ENCODE data around the gene CIROP. TPM values are rescaled to one million over a fixed set of nuclear protein-coding genes. Genes with fewer than 3 reads are reported as not detected.

CIROP gene
- total RNA-seq, 4 donors from 2014 or later: 0.38 TPM; not detected in 3

DNA sequence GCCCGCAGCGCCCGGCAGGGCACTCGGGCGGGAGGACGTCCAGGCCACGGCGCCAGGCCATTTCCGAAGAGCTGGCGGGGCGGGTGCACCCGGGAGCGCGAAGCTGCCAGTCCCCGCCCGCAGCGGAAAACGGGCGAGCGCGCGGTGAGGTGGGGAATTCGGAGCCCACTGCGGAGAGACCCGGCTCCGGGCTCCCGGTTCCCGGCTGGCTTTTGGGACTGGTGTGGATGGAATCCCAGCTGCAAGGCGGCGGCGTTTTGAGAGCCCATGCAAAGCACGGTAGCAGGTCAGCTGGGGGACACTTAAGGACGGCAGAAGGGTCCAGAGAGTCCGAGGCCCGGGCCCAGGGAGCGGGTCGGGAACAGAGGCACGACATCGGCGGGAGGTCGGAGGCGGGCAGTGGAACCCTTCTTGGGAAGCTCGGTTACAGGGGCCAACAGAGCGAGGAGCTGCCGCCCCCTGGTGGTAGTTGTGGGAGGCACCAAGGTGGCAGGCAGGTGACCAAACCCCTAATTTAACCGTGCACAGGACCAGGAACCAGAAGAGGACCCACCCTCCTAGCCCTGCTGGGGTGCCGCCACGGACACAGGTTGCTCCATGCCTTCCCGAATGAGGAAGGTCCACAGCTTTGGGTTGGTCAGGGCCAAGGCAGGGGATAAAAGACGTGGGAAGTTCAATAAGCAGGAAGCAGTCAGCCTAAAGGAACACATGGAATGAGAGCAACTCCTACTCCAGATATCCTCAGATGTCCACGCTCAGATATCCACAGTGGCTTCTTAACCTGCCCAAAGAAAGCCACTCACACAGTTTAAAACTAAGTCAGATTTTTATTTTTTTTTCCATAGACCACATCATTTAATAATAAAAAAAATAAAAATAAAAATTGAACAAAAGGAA lies 46.8 kb downstream of the CIROP start:
- TF ChIP-seq, protein P1, sequence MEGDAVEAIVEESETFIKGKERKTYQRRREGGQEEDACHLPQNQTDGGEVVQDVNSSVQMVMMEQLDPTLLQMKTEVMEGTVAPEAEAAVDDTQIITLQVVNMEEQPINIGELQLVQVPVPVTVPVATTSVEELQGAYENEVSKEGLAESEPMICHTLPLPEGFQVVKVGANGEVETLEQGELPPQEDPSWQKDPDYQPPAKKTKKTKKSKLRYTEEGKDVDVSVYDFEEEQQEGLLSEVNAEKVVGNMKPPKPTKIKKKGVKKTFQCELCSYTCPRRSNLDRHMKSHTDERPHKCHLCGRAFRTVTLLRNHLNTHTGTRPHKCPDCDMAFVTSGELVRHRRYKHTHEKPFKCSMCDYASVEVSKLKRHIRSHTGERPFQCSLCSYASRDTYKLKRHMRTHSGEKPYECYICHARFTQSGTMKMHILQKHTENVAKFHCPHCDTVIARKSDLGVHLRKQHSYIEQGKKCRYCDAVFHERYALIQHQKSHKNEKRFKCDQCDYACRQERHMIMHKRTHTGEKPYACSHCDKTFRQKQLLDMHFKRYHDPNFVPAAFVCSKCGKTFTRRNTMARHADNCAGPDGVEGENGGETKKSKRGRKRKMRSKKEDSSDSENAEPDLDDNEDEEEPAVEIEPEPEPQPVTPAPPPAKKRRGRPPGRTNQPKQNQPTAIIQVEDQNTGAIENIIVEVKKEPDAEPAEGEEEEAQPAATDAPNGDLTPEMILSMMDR (IDR thresholded peaks at IDR 0.05): peak; percentile 90 to 97 (median 95)
- no peak for TF ChIP-seq POLR2A (IDR thresholded peaks at IDR 0.05)
- 3% methylated on average over 6 to 15 of the region's 51 CpGs for WGBS, 2 donors
- intact Hi-C loops (cut with DNase I): loop anchor here (5.0 kb wide), 1 partner anchor 71 kb away; no protein-coding TSS in a partner anchor
- Histone ChIP-seq H3K4me1 (peaks cover 18 to 41% (median 23%) of the 10 kb centered on the region in 3 donors), H3K4me3 (peak overlapping the region; percentile 66 to 86 (median 73)), H3K27ac (peak overlapping the region; percentile 78 to 87 (median 85)), H3K9me3 (no peaks in the 10 kb centered on the region), H3K27me3 (no peaks in the 10 kb centered on the region), H3K36me3 (peaks cover 25 to 49% (median 38%) of the 10 kb centered on the region in 3 donors)
- no peak for DNase-seq

DNA sequence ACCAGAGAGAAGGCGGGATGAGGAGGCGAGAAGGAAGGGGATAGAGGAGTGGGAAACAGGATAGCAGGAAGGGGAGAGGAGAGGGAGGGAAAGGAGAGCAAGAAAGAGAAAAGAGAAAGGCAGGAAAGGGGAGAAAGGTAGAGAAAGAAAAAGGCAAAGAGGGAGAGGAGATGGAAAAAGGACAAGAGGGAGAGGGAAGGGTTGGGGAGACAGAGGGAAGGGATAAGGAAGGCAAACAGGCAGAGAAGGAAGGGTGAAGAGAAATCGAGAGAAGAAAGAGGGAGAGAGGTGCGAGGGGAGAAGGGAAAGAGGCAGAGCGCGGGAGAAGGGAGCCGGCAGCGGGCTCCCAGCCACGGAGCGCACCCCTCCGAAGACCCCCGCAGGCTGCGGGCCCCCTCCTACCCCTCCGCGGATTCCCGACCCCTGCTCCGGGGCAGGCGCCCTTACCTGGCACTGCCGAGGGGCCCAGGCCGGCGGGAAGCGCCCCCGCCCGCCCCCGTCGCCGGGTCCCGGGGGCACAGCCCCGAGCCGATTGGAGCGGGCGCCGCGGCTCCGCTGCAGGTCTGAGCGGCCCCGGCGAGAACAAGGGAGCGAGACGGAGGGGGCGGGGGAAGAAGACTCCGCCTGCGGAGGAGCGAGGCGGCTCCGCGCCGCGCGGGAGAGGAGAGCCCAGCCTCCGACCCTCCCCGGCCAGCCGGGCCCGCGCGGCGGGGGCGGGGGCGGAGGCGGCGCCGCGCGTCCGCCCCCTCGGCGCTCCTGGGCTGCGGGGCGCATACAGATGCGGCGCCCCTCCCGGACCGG lies 47.6 kb downstream of the CIROP start, which contains the start of gene CDH24:
TSS of gene CDH24 (minus strand) at position 565 of the 801 bp plus-strand sequence. CDS start 1,787 bp downstream, outside the sequence.
- Histone ChIP-seq H3K27ac (peak within 1 kb of the TSS; percentile 78 to 87 (median 85)), H3K4me1 (peaks cover 15 to 33% (median 18%) of the 10 kb centered on the region in 3 donors), H3K9me3 (no peaks in the 10 kb centered on the region), H3K4me3 (peak within 1 kb of the TSS; percentile 66 to 86 (median 73)), H3K36me3 (peaks cover 16 to 40% (median 31%) of the 10 kb centered on the region in 3 donors), H3K27me3 (no peaks in the 10 kb centered on the region)
- DNase-seq: no peak
- TF ChIP-seq, protein P1 (IDR thresholded peaks at IDR 0.05): no peak
- TF ChIP-seq POLR2A (IDR thresholded peaks at IDR 0.05): peak in 1 of 4 donors; percentile 56
- intact Hi-C loops (cut with DNase I): loop anchor here (5.0 kb wide), 1 partner anchor 70 kb away; no protein-coding TSS in a partner anchor
- whole genome bisulfite sequencing, 2 donors: 3 to 6% methylated on average over 17 to 21 of the region's 73 CpGs

DNA sequence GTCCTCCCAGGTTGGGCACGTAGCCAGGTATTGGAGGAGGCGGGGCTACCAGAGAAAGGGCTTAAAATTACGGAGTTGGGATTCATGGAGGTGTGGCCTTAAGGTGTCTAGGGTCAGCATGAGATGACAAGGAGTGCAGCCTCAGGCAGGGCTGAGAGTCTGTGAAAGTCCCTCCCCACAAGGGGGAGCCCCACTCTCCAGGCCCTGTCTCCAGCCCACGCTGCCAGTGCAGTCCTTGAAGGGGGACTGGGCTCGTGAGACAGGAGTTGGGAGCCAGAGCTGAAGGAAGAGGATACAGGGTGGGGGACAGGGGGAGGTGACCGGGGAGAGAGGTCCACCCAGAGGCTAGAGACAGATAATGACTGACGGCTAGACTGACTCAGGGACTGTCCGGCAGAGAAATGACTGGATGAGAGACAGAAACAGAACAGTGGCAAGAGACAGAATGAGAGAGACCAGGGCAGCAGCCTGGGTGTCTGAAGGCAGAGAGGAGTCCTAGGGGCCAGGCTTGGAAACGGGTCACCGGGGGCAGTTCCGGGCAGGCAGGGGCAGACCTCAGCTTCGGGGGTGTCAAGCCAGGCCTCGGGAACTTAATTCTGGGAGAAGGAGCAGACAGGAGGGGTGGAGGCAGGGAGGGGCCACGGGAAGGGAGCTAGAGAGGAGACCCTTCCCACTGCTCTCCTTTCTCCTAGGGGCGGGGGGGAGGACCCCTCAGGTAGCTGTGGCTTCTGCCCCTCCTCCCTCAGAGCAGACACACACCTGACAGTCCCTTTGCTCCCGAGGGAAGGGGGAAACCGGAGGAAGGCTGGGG lies 48.4 kb downstream of the CIROP start:
- no peak for TF ChIP-seq POLR2A (IDR thresholded peaks at IDR 0.05)
- TF ChIP-seq, protein P1 (IDR thresholded peaks at IDR 0.05): peak; percentile 43 to 65 (median 56)
- H3K4me3 ChIP-seq: peak overlapping the region; percentile 66 to 86 (median 73)
- H3K4me1 ChIP-seq: peaks cover 12 to 30% (median 14%) of the 10 kb centered on the region in 3 donors
- no peak for DNase-seq
- no peaks in the 10 kb centered on the region for H3K9me3 ChIP-seq
- WGBS, 2 donors: 3 to 8% methylated on average over 13 to 17 of the region's 17 CpGs
- peak overlapping the region in 1 of 4 donors; percentile 87 for H3K27ac ChIP-seq
- no peaks in the 10 kb centered on the region for H3K27me3 ChIP-seq
- peaks cover 13 to 32% (median 27%) of the 10 kb centered on the region in 3 donors for H3K36me3 ChIP-seq
- intact Hi-C loops (cut with DNase I): loop anchor here (5.0 kb wide), 1 partner anchor 69 kb away; no protein-coding TSS in a partner anchor

DNA sequence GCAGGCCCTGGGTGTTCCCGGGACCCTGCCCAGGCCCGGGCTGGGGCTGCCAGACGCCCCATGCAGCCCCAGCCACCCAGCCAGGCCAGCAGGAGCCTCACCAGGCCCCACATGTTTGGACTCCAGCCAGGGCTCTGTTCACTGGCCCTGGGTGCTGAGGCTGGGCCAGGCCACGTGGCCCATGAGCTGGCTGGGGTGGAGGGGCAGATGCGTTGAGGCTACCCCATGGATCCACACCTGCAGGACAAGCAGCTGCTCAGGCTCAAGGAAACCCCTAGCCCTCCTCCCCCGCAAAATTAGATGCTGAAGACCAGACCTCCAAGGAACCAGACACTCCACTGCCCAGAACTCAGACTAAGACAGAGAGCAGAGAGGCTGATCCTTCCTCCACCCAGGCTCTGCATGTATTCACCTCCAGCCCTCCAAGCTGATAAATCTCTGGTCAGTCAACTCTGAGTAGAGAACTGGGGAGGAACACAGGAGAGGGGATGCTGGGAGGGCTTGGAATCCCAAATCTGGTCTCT lies 49.1 kb downstream of the CIROP start:
- no CpG with 5 or more reads among the region's 6 CpGs for WGBS, 2 donors
- Histone ChIP-seq H3K4me3 (no peak overlapping the region), H3K27ac (no peak overlapping the region), H3K27me3 (no peaks in the 10 kb centered on the region), H3K36me3 (peaks cover 13 to 26% (median 20%) of the 10 kb centered on the region in 3 donors), H3K4me1 (peaks cover 12 to 30% (median 14%) of the 10 kb centered on the region in 3 donors), H3K9me3 (no peaks in the 10 kb centered on the region)
- DNase-seq: no peak
- intact Hi-C loops (cut with DNase I): loop anchor here (5.0 kb wide), 1 partner anchor 68 kb away; no protein-coding TSS in a partner anchor
- TF ChIP-seq, protein P1 (IDR thresholded peaks at IDR 0.05): no peak
- no peak for TF ChIP-seq POLR2A (IDR thresholded peaks at IDR 0.05)
